GM12878 (cell line): Measurements from ENCODE around the gene TXNRD1.

Experiments used
- CHD1 ChIP-seq: IDR thresholded peaks from 2 replicates; pipeline ENCODE4 v1.6.1; 2012; ENCODE audit warnings: low read depth, low read length, improper control_type of control experiment
- HDGF ChIP-seq: fragments of 450-650 bp; IDR thresholded peaks from 2 replicates; pipeline ENCODE4 v1.6.1; 2016; ENCODE audit warnings: antibody characterized with exemption
- MEF2A ChIP-seq: IDR thresholded peaks from 2 replicates; pipeline ENCODE4 v1.6.1; 2011; ENCODE audit warnings: low read depth, mild to moderate bottlenecking, low read length, moderate library complexity; ENCODE audit not compliant: insufficient read depth
- MXI1 ChIP-seq: fragments of 150-350 bp; IDR thresholded peaks from 2 replicates; pipeline ENCODE4 v1.6.1; 2011; ENCODE audit warnings: low read depth, mild to moderate bottlenecking, inconsistent platforms, low read length, improper control_type of control experiment
- POLR2AphosphoS5 ChIP-seq: IDR thresholded peaks from 2 replicates; pipeline ENCODE4 v1.6.1; 2011; ENCODE audit warnings: mild to moderate bottlenecking, low read length, inconsistent platforms
- ZNF217 ChIP-seq: fragments of 450-650 bp; IDR thresholded peaks from 2 replicates; pipeline ENCODE4 v1.6.1; 2017; ENCODE audit warnings: antibody characterized with exemption, mild to moderate bottlenecking
- ZZZ3 ChIP-seq: IDR thresholded peaks from 2 replicates; pipeline ENCODE4 v1.6.1; 2011; ENCODE audit warnings: low read depth; ENCODE audit not compliant: control insufficient read depth, insufficient read length
- TF ChIP-seq, protein P1 (sequence below), 3 experiments: IDR thresholded peaks in 2 of 3; conservative IDR thresholded peaks in 1 of 3; 2 replicates each; pipeline ENCODE4 v1.5.1; 2011; ENCODE audit warnings: low read depth in 3 of 3, low read length in 3 of 3, mild to moderate bottlenecking in 3 of 3, control low read depth in 2 of 3, moderate library complexity in 2 of 3, inconsistent platforms in 1 of 3, mixed read lengths in 1 of 3; ENCODE audit not compliant: control insufficient read depth in 2 of 3, insufficient read depth in 1 of 3; ENCODE audit errors: extremely low read depth in 1 of 3
- TF ChIP-seq, protein P2 (sequence below): IDR thresholded peaks from 2 replicates; pipeline ENCODE4 v1.6.1; 2011; ENCODE audit warnings: low read depth, low read length, improper control_type of control experiment, borderline replicate concordance

DNA sequence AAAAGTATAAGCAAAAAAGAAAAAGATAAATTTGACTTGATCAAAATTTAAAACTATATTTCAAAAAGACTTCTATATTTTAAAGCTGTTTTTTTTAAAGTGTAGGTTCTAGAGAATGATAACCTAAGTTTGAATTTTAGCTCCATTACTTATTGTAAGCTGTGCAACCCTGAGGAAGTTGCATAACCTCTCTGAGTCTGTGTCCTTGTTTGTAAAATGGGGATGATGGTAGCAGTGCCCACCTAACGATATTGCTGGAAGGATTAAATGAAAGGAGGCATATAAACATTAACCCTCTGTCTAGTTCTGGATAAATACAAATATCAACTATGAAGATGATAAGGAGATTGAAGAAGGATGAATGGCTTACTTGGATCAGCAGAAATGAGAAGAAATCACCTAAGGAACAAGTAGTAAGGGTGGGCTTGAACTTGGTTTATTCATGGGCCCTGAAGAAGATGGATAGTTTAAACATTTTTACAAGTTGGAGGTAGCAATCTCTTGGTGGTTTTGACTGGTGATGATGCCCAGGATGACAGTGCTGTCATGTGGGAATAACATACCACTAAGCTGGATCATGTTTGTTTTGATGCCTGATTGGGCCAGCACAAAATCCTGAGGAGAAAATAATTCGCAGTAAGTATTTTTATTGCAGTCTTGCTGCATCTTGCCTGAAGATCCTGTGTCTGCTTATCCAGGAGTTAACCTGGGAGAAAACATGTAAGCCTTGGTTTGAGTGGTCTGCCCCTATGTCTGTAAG, 35.0 kb downstream of the TXNRD1 start:
- TF ChIP-seq, protein P1, sequence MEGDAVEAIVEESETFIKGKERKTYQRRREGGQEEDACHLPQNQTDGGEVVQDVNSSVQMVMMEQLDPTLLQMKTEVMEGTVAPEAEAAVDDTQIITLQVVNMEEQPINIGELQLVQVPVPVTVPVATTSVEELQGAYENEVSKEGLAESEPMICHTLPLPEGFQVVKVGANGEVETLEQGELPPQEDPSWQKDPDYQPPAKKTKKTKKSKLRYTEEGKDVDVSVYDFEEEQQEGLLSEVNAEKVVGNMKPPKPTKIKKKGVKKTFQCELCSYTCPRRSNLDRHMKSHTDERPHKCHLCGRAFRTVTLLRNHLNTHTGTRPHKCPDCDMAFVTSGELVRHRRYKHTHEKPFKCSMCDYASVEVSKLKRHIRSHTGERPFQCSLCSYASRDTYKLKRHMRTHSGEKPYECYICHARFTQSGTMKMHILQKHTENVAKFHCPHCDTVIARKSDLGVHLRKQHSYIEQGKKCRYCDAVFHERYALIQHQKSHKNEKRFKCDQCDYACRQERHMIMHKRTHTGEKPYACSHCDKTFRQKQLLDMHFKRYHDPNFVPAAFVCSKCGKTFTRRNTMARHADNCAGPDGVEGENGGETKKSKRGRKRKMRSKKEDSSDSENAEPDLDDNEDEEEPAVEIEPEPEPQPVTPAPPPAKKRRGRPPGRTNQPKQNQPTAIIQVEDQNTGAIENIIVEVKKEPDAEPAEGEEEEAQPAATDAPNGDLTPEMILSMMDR (IDR thresholded peaks at IDR 0.05 in 2 of 3, conservative IDR thresholded peaks at IDR 0.05 in 1 of 3; ENCODE audit: control insufficient read depth in 2 of 3, extremely low read depth in 1 of 3, insufficient read depth in 1 of 3, low read depth in 3 of 3, low read length in 3 of 3): no peak
- TF ChIP-seq HDGF: no peak
- TF ChIP-seq, protein P2, sequence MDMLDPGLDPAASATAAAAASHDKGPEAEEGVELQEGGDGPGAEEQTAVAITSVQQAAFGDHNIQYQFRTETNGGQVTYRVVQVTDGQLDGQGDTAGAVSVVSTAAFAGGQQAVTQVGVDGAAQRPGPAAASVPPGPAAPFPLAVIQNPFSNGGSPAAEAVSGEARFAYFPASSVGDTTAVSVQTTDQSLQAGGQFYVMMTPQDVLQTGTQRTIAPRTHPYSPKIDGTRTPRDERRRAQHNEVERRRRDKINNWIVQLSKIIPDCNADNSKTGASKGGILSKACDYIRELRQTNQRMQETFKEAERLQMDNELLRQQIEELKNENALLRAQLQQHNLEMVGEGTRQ: no peak
- TF ChIP-seq ZNF217: no peak
- no peak for TF ChIP-seq ZZZ3
- no peak for TF ChIP-seq CHD1
- no peak for TF ChIP-seq POLR2AphosphoS5
- no peak for TF ChIP-seq MXI1
- no peak for TF ChIP-seq MEF2A
